ENCODE data around the gene KRTAP22-2.

- no peak for TF ChIP-seq CTCF (IDR thresholded peaks at IDR 0.05)
- TF ChIP-seq ZFX (IDR thresholded peaks at IDR 0.05; ENCODE audit: borderline replicate concordance) = no peak
These were observed 10.6 kb upstream of the KRTAP22-2 start, which contains the start of gene KRTAP22-1 for GRCh38 chr21:30600787-30601186.

Data from 22Rv1 (cell line).